NCI-H1092 treated with DMSO at 0.1 percent for 48 hours (cell line): Measurements from ENCODE around the gene CCDC61.

Experiments
- DNase-seq: peaks from one replicate; lab custom pipeline; 2025; lab: John Stamatoyannopoulos, UW

CCDC61 gene

GRCh38 chr19:46040952-46041500 lies 45.8 kb downstream of the CCDC61 start, which contains the start of gene IGFL4:
IGFL4 (minus strand) TSS chr19:46041002; CDS start chr19:46040962, 40 bp downstream.
- no peak for DNase-seq

- no peak for DNase-seq
Measured at GRCh38 chr19:46042252-46042883, 47.1 kb downstream of the CCDC61 start.

GRCh38 chr19:46043519-46043918 lies 48.3 kb downstream of the CCDC61 start:
- no peak for DNase-seq

- peak; percentile 5 for DNase-seq
Measured at GRCh38 chr19:46049597-46049996, 54.3 kb downstream of the CCDC61 start.

- no peak for DNase-seq
Measured at GRCh38 chr19:46052896-46053295, 57.6 kb downstream of the CCDC61 start.

GRCh38 chr19:46056536-46056935 lies 61.3 kb downstream of the CCDC61 start:
- no peak for DNase-seq

- no peak for DNase-seq
Measured at GRCh38 chr19:46058778-46059177, 63.5 kb downstream of the CCDC61 start.

GRCh38 chr19:46060012-46060411 lies 64.7 kb downstream of the CCDC61 start:
- DNase-seq: no peak

GRCh38 chr19:46063201-46063600 lies 67.9 kb downstream of the CCDC61 start:
- DNase-seq: no peak

- DNase-seq: no peak
Measured at GRCh38 chr19:46065486-46066071, 70.3 kb downstream of the CCDC61 start.

- DNase-seq: no peak
Measured at GRCh38 chr19:46066471-46066870, 71.2 kb downstream of the CCDC61 start.

GRCh38 chr19:46067691-46068090 lies 72.4 kb downstream of the CCDC61 start:
- DNase-seq: no peak
